Stomach smooth muscle (tissue), 2 donors: Measurements from ENCODE around the gene MINK1.
"Not testable (repeated sequence)": the region's sequence is repeated elsewhere in the genome, so short reads cannot be mapped to it uniquely, and the experiment has no call there.

Experiments used
- H3K27ac ChIP-seq: one replicate; pipeline ENCODE4 v1.7.0; 2013; ENCODE audit warnings: mild to moderate bottlenecking, low read length, inconsistent platforms
- H3K27me3 ChIP-seq, 2 donors: one replicate each; pipeline ENCODE4 v1.7.0; 2013; ENCODE audit warnings: low read length in 2 of 2; ENCODE audit not compliant: insufficient read depth in 2 of 2, control insufficient read depth in 1 of 2
- H3K36me3 ChIP-seq, 2 donors: one replicate each; pipeline ENCODE4 v1.7.0; 2013; ENCODE audit warnings: low read length in 2 of 2; ENCODE audit not compliant: control insufficient read depth in 2 of 2, insufficient read depth in 2 of 2
- H3K4me1 ChIP-seq: one replicate; pipeline ENCODE4 v1.7.0; 2013; ENCODE audit warnings: low read length; ENCODE audit not compliant: control insufficient read depth, insufficient read depth
- H3K4me3 ChIP-seq, 2 donors: one replicate each; pipeline ENCODE4 v1.7.0; 2013; ENCODE audit warnings: low read length in 2 of 2
- H3K9ac ChIP-seq, 2 donors: one replicate each; pipeline ENCODE4 v1.7.0; 2013; ENCODE audit warnings: low read length in 2 of 2, mild to moderate bottlenecking in 1 of 2
- H3K9me3 ChIP-seq, 2 donors: one replicate each; pipeline ENCODE4 v1.7.0; 2013; ENCODE audit warnings: low read length in 2 of 2; ENCODE audit not compliant: control insufficient read depth in 2 of 2
- donor health status: healthy.
- donor health status: Pancreatic carcinoma.

MINK1 gene

DNA sequence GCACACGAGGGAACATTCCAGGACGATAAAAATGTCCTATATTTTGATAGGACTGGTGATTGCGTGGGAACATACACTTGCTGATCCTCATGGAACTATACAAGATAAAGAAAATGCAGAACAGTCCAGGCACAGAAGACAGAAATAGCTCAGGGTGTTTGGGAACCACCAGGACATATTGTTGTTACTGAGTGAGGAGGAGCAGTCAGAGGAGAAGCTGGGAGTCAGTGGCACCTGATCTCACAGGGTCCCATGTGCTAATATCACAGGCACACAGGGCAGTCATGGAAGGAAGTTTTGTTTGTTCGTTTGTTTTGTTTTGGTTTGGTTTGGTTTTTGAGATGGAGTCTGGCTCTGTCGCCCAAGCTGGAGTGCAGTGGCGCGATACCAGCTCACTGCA is 20.4 kb upstream of the MINK1 start:
- Histone ChIP-seq H3K9ac (no peak overlapping the region), H3K4me3 (no peak overlapping the region), H3K27me3 (no peaks in the 10 kb centered on the region), H3K4me1 (peaks cover 10% of the 10 kb centered on the region), H3K36me3 (peaks cover 14 to 21% of the 10 kb centered on the region in 2 donors), H3K27ac (no peak overlapping the region), H3K9me3 (no peaks in the 10 kb centered on the region)

DNA sequence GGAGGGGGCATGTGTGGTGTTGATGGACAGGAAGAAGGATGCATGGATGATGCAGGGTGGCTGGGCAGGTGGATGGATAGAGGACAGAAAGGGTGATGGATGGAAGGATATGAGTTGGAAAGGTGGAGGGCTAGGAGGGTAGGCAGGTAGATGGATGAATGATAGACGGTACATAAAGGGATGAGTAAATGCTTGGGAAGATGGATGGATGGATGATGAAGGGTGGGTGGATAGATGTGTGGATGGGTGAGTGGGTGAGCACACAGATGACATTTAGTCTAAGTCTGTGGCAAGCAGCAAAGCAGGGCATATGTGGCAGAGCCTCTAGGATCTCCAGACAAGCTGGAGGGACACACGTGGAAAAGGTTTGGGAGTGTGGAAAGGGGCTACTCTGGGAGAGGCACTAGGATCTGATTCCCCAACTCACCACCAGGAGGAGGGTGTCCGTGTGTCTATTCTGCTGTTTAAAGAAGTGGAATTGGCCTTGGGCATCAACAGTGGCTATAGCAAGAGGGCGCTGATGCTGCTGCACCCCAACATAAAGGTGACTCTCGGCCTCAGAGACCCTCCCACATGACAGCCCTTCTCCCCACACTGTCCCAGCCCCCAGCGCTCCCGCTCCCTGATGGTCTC is 18.0 kb upstream of the MINK1 start:
- Histone ChIP-seq H3K9ac (no peak overlapping the region), H3K4me1 (no peaks in the 10 kb centered on the region), H3K27me3 (no peaks in the 10 kb centered on the region), H3K4me3 (no peak overlapping the region), H3K9me3 (no peaks in the 10 kb centered on the region), H3K36me3 (peaks cover 17 to 28% of the 10 kb centered on the region in 2 donors), H3K27ac (no peak overlapping the region)

GRCh38 chr17:4816826-4817225 is 16.3 kb upstream of the MINK1 start:
- H3K36me3 ChIP-seq: peaks cover 17 to 24% of the 10 kb centered on the region in 2 donors

GRCh38 chr17:4818276-4818675 is 14.9 kb upstream of the MINK1 start:
- H3K4me3 ChIP-seq: no peak overlapping the region
- H3K27ac ChIP-seq: no peak overlapping the region
- H3K9ac ChIP-seq: no peak overlapping the region
- peaks cover 20 to 29% of the 10 kb centered on the region in 2 donors for H3K36me3 ChIP-seq
- H3K9me3 ChIP-seq: no peaks in the 10 kb centered on the region
- H3K27me3 ChIP-seq: no peaks in the 10 kb centered on the region
- H3K4me1 ChIP-seq: no peaks in the 10 kb centered on the region

More at GRCh38 chr17:4816826-4817225, 16.3 kb upstream of the MINK1 start:
- no peak overlapping the region for H3K27ac ChIP-seq
- H3K4me1 ChIP-seq: no peaks in the 10 kb centered on the region
- H3K4me3 ChIP-seq: no peak overlapping the region
- H3K9me3 ChIP-seq: no peaks in the 10 kb centered on the region
- no peaks in the 10 kb centered on the region for H3K27me3 ChIP-seq
- no peak overlapping the region for H3K9ac ChIP-seq

DNA sequence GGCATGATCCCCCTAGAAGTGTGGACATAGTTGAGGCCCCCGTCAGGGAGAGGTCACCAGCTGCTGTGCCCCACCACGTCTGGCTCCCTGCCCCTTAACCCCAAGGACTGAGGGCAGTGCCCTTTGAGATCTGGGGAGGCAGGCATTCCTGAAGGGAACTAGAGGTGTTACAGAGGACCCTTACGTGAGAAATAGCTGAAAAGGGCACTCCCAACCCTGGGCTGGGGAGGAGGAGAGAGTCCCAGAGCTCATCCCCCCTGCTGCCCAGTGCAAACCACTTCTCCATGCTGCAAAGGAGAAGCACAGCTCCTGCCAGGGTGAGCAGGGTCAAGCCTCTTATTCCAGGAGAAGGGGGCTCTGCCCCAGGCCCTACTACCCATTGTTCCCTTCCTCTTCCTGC is 10.3 kb upstream of the MINK1 start:
- Histone ChIP-seq H3K27ac (no peak overlapping the region), H3K36me3 (peaks cover 6 to 17% of the 10 kb centered on the region in 2 donors), H3K4me3 (no peak overlapping the region), H3K9me3 (no peaks in the 10 kb centered on the region), H3K9ac (no peak overlapping the region), H3K27me3 (no peaks in the 10 kb centered on the region), H3K4me1 (no peaks in the 10 kb centered on the region)

- H3K27me3 ChIP-seq: no peaks in the 10 kb centered on the region
- H3K9me3 ChIP-seq: no peaks in the 10 kb centered on the region
- no peak overlapping the region for H3K4me3 ChIP-seq
- no peaks in the 10 kb centered on the region for H3K4me1 ChIP-seq
- H3K9ac ChIP-seq: no peak overlapping the region
- peaks cover 6 to 14% of the 10 kb centered on the region in 2 donors for H3K36me3 ChIP-seq
- H3K27ac ChIP-seq: no peak overlapping the region
Observed at GRCh38 chr17:4823373-4824089, 9.6 kb upstream of the MINK1 start.

DNA sequence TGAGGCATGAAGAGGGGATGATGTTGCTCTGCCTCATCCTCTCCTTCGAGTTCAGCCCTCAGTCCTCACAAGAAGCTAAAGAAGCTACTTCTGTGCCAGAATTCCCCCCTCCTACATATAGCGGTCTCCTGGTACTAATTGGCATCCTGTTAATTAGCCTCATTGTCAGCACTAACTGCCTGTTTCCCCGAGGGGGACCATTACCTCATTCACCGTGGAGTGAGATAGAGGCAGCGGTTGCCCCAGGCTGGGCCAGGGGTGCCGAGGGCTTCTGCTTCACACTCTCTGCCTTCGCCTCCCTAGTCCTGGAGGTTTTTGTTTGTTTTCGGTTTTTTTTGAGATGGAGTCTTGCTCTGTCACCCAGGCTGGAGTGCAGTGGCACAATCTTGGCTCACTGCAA is 5.7 kb upstream of the MINK1 start:
- Histone ChIP-seq H3K9me3 (no peaks in the 10 kb centered on the region), H3K9ac (no peak overlapping the region), H3K27me3 (no peaks in the 10 kb centered on the region), H3K27ac (no peak overlapping the region), H3K4me1 (no peaks in the 10 kb centered on the region), H3K36me3 (peaks cover 3 to 8% of the 10 kb centered on the region in 2 donors), H3K4me3 (no peak overlapping the region)

- H3K36me3 ChIP-seq, H3K9me3 ChIP-seq, H3K27me3 ChIP-seq: not testable (repeated sequence)
- Histone ChIP-seq H3K4me3 (peak overlapping the region; percentile 81 to 82), H3K27ac (peak overlapping the region; percentile 62), H3K4me1 (peaks cover 18% of the 10 kb centered on the region), H3K9ac (peak overlapping the region; percentile 58 to 80)
Observed at GRCh38 chr17:4832829-4833177, 337 bp upstream of the MINK1 start.

DNA sequence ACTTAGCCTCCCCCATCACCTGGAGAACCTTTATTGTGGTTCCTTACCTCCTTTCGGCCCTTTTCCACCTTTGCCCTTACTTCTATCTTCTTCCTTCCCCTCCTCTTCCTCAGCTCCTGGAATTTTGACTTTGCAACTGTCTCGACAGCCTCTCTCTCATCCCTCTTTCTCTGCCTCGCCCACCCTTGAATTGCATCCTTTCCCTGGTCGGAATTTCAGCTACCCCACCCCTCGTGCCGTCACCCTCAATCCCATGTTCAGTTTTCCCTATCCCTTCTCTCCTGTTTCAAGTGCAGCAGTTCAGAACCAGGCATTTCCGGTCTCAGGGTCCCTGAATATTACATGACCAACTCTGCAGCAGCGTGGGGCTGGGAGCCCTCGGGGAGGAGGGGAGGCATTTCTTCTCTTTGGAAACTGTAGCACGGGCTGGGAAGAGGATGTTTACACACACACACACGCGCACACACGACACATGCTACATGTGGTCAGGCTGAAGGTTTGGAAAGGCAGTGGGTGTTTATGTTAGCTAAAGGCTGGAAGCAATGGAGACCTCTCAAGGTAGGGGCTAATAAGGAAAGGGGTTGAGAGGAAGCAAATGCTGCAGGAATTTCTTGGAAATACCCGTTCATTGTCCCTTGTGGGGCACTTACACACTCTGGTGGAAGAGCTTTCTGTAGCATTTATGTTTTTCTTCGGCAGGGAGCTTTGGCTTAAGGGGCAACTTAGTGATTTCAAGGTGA is 971 bp downstream of the MINK1 start:
- peak overlapping the region; percentile 72 to 82 for H3K4me3 ChIP-seq
- peaks cover 19% of the 10 kb centered on the region for H3K4me1 ChIP-seq
- peak overlapping the region; percentile 68 to 80 for H3K9ac ChIP-seq
- peak overlapping the region; percentile 62 for H3K27ac ChIP-seq
- no peaks in the 10 kb centered on the region for H3K9me3 ChIP-seq
- H3K36me3 ChIP-seq: no peaks in the 10 kb centered on the region
- H3K27me3 ChIP-seq: no peaks in the 10 kb centered on the region

GRCh38 chr17:4834681-4835020 is 1.5 kb downstream of the MINK1 start:
- peak overlapping the region; percentile 31 for H3K27ac ChIP-seq
- peak overlapping the region; percentile 72 to 82 for H3K4me3 ChIP-seq
- H3K4me1 ChIP-seq: peaks cover 19% of the 10 kb centered on the region

DNA sequence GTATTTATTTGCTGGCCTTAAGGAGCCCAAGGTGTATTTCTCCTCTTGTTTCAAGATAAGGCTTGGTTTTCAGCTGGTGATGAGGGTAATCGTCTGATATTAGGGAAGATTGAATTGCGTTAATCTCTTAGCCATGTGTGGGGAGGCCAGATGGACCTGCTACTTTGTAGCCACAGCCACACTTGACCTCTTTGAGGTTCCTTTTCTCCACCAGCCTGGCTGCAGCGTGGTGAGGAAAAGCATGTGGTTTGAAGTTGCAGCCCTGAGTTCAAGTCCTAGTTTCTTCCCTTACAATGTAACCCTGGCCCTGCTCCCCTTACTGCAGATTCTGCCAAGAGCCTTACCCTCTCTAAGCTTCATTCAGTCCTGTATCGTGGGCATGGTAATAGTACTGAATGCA is 3.1 kb downstream of the MINK1 start:
- no peaks in the 10 kb centered on the region for H3K36me3 ChIP-seq
- H3K27ac ChIP-seq: no peak overlapping the region
- H3K9me3 ChIP-seq: no peaks in the 10 kb centered on the region
- no peak overlapping the region for H3K4me3 ChIP-seq
- peak overlapping the region in 1 of 2 donors; percentile 42 for H3K9ac ChIP-seq
- no peaks in the 10 kb centered on the region for H3K27me3 ChIP-seq
- peaks cover 19% of the 10 kb centered on the region for H3K4me1 ChIP-seq

More at GRCh38 chr17:4834681-4835020, 1.5 kb downstream of the MINK1 start:
- no peak overlapping the region for H3K9ac ChIP-seq
- H3K27me3 ChIP-seq: no peaks in the 10 kb centered on the region
- no peaks in the 10 kb centered on the region for H3K36me3 ChIP-seq
- H3K9me3 ChIP-seq: no peaks in the 10 kb centered on the region
